HTERT RPE-1 (cell line): ENCODE measurements around the gene JMJD4.

Source experiments
- in situ Hi-C: fragments of 300-500 bp; cut with MboI; formaldehyde crosslinking; loops from 4 replicates; pipeline ENCODE4 v1.14.3; 2020; ENCODE audit warnings: low sequenced_read_pairs

The JMJD4 gene, protein sequence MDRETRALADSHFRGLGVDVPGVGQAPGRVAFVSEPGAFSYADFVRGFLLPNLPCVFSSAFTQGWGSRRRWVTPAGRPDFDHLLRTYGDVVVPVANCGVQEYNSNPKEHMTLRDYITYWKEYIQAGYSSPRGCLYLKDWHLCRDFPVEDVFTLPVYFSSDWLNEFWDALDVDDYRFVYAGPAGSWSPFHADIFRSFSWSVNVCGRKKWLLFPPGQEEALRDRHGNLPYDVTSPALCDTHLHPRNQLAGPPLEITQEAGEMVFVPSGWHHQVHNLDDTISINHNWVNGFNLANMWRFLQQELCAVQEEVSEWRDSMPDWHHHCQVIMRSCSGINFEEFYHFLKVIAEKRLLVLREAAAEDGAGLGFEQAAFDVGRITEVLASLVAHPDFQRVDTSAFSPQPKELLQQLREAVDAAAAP

DNA sequence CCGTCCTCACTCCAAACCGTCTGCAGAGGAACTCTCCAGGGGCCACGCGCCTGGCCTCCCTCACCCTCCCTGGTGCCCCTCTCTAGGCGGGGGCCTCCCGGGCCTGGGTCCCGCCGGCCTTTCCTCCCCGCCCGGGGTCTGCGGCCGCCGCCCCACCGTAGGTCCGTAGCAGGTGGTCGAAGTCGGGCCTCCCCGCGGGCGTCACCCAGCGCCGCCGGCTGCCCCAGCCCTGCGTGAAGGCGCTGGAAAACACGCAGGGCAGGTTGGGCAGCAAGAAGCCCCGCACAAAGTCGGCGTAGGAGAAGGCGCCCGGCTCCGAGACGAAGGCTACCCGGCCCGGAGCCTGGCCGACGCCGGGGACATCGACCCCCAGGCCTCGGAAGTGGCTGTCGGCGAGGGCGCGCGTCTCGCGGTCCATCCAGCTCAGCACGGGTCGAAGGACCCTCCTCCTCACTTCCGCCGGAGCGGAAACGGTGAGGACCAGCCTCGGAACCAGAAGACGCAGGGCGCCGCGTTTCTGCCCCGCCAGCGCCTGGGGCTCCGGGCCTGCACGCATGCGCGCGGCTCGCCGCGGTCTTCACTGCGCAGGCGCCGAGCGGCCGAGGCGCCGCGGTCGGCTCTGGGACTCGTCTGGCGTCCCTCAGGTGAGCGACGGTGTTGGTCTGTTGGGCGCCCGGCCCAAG, at the start of gene JMJD4, which contains the start of gene SNAP47:
Gene JMJD4 (minus strand): TSS at position 447 of the 683 bp plus-strand sequence. CDS start 29 bp downstream, at position 418.
Gene SNAP47 (plus strand): TSS at position 580 of the 683 bp plus-strand sequence. CDS start 12,302 bp downstream, outside the sequence.
- in situ Hi-C loops: no loop called here

GRCh38 chr1:227782226-227782625, 47.1 kb upstream of the JMJD4 start:
- in situ Hi-C loops: no loop called here

GRCh38 chr1:227781314-227781930, 46.3 kb upstream of the JMJD4 start:
- in situ Hi-C loops: no loop called here

GRCh38 chr1:227780101-227781044, 45.3 kb upstream of the JMJD4 start:
- in situ Hi-C loops: no loop called here

DNA sequence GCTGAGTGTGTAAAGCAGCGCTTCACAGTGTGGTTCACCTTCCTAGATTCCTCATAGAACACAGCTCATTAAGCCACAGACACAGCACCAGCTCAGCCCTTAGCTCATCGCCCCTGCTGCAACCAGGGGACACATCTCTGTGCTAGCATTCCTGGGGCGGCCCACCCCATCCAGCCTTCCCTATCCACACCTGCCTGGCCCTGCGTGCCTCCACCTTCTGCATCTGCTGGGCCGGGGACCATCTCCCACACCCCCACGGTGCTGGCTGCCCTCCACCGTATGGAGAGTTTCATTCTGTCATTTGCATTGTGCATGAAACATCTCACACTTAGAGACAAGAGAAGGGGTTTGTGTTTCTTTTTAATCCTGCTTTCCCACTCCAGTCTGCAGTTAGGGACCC, 44.6 kb upstream of the JMJD4 start:
- in situ Hi-C loops: no loop called here

GRCh38 chr1:227779021-227779441, 43.9 kb upstream of the JMJD4 start:
- in situ Hi-C loops: no loop called here

DNA sequence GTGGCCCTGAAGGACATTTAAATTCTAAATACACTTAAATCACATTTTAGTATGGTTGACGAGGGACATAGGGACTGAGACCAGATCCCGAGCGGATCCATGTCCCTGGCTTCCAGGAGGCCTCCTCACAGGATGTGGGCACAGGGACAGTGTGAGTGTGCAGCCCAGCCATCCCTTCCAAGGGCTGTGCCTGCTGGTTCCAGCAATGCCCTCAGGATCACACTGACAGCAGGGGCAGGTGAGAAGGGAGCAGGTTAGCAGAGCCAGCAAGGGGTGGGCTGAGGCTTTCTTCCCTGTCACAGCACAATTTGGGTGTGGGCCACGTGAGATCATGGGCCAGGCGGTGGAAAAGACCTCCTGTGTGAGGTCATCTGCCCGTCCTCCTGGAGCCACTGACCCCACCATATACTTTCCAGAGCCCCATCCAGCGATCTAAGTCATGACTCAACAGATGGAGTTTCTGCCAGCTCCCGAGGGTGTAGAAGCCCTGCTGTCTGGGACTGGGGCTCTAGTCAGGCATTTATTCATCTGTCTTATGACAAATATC, 43.4 kb upstream of the JMJD4 start:
- in situ Hi-C loops: no loop called here

DNA sequence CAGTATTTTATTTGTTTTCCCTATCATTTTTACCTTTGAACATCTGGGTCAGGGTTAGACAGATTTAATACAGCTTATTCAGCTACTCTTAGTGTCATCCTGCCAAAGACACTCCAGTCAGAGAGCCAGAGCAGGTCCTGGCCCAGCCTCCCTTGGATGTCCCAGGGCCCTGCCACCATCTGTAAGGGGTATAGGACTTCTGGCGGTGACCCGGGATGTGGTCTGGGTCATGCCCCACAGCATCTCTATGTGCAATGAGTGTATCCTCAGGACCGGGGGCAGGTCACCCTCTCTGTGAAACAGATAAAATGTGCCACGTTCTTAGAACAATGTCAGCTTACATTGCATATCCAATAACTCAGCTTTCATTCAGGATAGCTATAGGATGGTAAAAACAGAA, 42.5 kb upstream of the JMJD4 start:
- in situ Hi-C loops: no loop called here

DNA sequence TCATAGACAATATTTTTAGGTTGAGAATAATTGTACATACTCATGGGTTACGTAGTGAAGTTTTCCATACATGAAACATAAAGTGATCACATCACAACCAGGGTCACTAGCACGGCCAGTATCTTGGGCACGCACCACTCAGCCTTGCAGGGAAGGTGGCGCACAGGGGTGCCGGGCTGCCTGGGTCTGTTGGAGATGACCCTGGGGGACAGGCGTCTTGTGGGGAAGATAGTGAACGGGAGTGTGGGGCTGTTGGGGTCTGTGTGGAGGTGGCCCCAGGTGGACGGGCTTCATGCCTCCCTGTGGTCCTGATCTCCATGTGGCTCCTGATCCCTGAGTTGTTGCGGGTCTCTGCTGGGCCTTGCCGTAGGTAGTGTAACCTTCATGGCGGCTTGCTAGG, 42.1 kb upstream of the JMJD4 start:
- in situ Hi-C loops: no loop called here

DNA sequence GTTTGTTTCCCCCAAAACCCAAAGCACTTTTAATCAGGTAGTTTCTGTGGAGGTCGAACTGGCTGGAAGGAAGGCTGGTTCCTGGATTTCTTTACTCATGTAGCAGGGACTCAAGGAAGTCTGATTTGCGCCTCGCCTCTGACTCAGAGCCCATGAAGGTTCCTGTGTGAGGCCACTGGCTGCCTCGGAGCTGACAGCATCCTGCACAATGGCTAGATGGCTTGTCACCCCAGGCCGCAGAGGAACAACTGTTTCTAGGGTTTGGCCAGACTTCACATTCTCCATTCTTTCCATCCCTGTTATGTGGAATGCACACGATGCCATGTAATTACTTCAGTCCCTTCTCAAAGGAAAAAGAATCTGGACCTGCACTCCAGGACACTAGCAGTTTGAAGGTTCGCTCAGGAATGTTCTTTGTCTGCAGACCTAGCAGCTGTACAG, 41.2 kb upstream of the JMJD4 start:
- in situ Hi-C loops: no loop called here

DNA sequence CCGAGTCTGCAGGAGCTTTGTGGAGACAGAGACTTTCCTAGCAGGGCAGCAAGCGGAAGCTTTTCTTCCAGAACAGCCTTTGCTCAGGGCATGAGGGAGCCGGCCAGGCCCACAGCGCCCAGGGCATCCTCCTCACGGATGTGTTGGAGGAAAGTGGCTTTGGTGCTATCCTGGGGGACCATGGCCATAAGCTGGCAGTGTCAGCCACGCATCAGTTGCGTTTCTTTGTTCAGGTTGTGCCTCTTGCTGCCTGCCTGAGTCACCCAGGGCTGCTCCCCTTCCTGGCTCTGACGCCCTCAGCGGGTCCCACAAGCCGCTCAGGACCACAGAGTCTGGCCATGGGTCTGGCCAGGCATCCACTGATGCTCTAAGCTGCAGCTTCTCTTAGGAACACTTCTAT, 40.7 kb upstream of the JMJD4 start:
- in situ Hi-C loops: no loop called here

- in situ Hi-C loops: no loop called here
Measured at GRCh38 chr1:227774821-227775661, 39.9 kb upstream of the JMJD4 start.

- in situ Hi-C loops: no loop called here
Measured at GRCh38 chr1:227774051-227774731, 39.1 kb upstream of the JMJD4 start.

DNA sequence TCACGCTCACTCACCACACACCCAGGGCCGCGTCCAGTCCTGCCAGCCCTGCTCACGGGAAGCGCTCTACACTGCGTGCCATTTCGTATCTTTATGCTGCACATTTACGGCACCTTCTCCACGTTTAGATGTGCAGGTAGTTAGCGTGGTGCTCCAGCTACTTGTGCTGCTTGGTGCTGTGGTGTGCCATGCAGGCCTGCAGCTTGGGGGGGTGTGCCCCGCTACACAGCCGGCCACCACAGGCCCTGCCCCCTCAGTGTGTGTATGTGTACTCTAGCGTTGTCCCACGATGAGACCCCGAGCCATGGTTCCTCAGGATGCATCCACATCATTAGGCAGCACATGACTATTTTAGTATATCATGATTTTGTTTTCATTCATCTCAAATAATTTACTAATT, 38.5 kb upstream of the JMJD4 start:
- in situ Hi-C loops: no loop called here

GRCh38 chr1:227771771-227772170, 36.7 kb upstream of the JMJD4 start:
- in situ Hi-C loops: no loop called here

DNA sequence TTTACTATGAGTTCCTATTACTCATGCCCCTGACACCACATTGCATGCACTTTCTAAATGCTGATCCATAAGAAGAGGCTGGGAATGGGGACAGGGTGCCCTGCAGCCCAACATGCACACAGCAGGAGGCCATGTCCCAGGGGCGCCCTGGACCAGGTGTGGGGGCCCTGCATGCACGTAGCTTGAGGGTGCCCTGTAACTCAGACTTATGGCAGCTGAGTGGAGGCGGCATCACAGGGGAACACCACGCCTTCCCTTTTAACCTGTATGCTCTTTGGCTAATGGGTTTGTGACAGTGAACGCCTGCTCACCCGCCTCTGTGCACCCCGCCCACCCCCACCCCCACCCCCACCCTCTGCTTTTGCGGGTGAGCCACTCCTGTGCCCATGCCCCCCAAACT, 36.2 kb upstream of the JMJD4 start:
- in situ Hi-C loops: no loop called here

DNA sequence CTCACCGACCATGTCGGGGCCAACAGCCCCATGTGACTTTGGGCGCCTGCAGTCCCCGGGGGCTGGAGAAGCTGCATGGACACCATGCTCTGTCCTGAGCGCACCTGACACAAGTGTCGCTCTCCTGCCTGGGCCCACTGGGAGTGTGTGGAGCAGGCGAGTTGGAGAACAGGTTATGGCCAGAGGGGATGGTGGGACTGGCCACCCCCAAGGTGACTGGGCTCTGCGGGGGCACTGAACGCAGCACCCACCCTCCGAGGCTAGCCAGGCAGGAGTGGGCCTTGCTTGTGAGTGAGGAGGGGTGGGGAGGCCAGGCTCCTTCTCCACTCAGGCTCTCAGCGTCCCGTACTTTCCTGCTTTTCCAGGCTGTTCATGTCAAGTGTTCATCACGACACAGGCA, 35.7 kb upstream of the JMJD4 start:
- in situ Hi-C loops: no loop called here

DNA sequence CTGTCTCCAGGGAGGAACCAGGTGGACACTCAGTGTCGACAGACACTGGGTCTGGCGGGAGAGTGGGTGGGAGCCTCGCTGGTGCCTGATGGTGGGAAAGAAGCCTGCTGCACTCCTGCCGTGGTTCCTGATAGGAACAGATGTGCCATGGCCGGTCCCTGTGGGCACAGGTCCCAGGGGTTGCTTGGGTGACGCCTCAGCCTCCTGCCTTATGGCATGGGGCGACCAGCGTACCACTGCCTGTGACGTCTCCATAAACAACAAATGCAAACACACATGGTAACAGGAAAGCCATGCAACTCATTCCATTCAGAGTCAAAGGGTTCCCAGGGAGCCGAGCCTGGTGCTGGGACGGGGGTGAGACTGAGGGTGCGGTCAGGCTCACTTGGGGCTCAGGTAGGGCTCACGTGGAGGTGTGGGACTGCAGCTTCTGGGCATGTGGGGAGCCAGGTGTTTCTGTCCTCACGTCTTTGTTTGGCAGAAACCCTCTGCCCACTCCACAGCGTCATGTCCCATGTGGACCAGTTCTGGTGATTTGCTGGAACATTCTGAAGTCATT, 34.9 kb upstream of the JMJD4 start:
- in situ Hi-C loops: no loop called here
